Endothelial cell (in vitro differentiated cells): ENCODE data around the gene STXBP5L. TPM values are rescaled to one million over a fixed set of nuclear protein-coding genes. Genes with fewer than 3 reads are reported as not detected.
"Not testable (repeated sequence)": the region's sequence is repeated elsewhere in the genome, so short reads cannot be mapped to it uniquely, and the experiment has no call there.

ENCODE experiments used
- DNase-seq: peaks from one replicate; pipeline ENCODE4 v3.0.0; 2021; ENCODE audit warnings: low spot score
- H3K27ac Mint-ChIP-seq: one replicate; pipeline ENCODE4 v1.8.0; 2021; ENCODE audit warnings: mixed read lengths, inconsistent platforms; ENCODE audit not compliant: unreplicated experiment
- H3K27me3 Mint-ChIP-seq: one replicate; pipeline ENCODE4 v1.8.0; 2021; ENCODE audit warnings: mild to moderate bottlenecking, moderate library complexity, mixed read lengths, inconsistent platforms; ENCODE audit not compliant: unreplicated experiment
- H3K36me3 Mint-ChIP-seq: one replicate; pipeline ENCODE4 v1.8.0; 2021; ENCODE audit warnings: mild to moderate bottlenecking, low read depth, mixed read lengths, inconsistent platforms; ENCODE audit not compliant: unreplicated experiment
- H3K4me1 Mint-ChIP-seq: one replicate; pipeline ENCODE4 v1.8.0; 2021; ENCODE audit warnings: mild to moderate bottlenecking, mixed read lengths, inconsistent platforms; ENCODE audit not compliant: unreplicated experiment
- H3K4me3 Mint-ChIP-seq: one replicate; pipeline ENCODE4 v1.8.0; 2021; ENCODE audit warnings: mild to moderate bottlenecking, mixed read lengths, inconsistent platforms; ENCODE audit not compliant: unreplicated experiment
- H3K9me3 Mint-ChIP-seq: one replicate; pipeline ENCODE4 v1.8.0; 2021; ENCODE audit warnings: mixed read lengths, inconsistent platforms; ENCODE audit not compliant: unreplicated experiment
- total RNA-seq: library from RNA; stranded (reverse); fragmentation: NEBNext Ultra II Directional; extraction: Animal tissue kit (Norgen Biotek cat#: 25700); gene quantifications from one replicate; pipeline ENCODE4 v1.2.1, GENCODE V29; 2021; ENCODE audit not compliant: unreplicated experiment
- TF ChIP-seq, protein P1 (sequence below): fragments of 200-600 bp; sonication (generic); IDR thresholded peaks from one replicate; pipeline ENCODE4 v1.5.0; 2021; ENCODE audit warnings: antibody characterized with exemption; ENCODE audit not compliant: unreplicated experiment

The STXBP5L gene
- total RNA-seq, 1 donor from 2014 or later: 14.6 TPM

DNA sequence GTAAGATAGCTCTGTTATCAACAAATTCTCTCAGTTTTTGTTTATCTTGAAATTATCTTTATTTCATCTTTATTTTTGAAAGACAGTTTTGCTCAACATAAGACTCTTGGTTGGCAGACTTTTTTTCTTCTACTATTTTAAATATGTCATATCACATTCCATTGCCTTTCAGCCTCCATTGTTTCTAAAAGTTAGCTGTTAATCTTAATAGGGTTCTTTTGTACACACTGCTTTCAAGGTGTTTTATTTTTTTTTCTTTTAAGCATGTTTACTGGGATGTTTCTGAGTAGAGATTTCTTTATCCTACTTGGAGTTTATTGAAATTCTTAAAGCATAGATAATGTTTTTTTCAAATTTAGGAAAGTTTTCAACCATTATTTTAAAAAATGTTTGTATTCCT is 294.6 kb downstream of the STXBP5L start:
- Mint-ChIP-seq H3K27me3 (no peaks in the 10 kb centered on the region), H3K36me3 (no peaks in the 10 kb centered on the region), H3K27ac (no peak overlapping the region), H3K4me1 (no peaks in the 10 kb centered on the region), H3K9me3 (no peaks in the 10 kb centered on the region), H3K4me3 (no peak overlapping the region)
- TF ChIP-seq, protein P1, sequence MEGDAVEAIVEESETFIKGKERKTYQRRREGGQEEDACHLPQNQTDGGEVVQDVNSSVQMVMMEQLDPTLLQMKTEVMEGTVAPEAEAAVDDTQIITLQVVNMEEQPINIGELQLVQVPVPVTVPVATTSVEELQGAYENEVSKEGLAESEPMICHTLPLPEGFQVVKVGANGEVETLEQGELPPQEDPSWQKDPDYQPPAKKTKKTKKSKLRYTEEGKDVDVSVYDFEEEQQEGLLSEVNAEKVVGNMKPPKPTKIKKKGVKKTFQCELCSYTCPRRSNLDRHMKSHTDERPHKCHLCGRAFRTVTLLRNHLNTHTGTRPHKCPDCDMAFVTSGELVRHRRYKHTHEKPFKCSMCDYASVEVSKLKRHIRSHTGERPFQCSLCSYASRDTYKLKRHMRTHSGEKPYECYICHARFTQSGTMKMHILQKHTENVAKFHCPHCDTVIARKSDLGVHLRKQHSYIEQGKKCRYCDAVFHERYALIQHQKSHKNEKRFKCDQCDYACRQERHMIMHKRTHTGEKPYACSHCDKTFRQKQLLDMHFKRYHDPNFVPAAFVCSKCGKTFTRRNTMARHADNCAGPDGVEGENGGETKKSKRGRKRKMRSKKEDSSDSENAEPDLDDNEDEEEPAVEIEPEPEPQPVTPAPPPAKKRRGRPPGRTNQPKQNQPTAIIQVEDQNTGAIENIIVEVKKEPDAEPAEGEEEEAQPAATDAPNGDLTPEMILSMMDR: no peak
- DNase-seq: no peak

GRCh38 chr3:121223116-121223515 is 315.1 kb downstream of the STXBP5L start:
- no peak overlapping the region for H3K4me3 Mint-ChIP-seq
- TF ChIP-seq, protein P1: no peak
- H3K27ac Mint-ChIP-seq: no peak overlapping the region
- H3K9me3 Mint-ChIP-seq: no peaks in the 10 kb centered on the region
- H3K27me3 Mint-ChIP-seq: no peaks in the 10 kb centered on the region
- H3K36me3 Mint-ChIP-seq: no peaks in the 10 kb centered on the region
- no peak for DNase-seq
- no peaks in the 10 kb centered on the region for H3K4me1 Mint-ChIP-seq

- Mint-ChIP-seq H3K27ac (no peak overlapping the region), H3K4me3 (no peak overlapping the region), H3K4me1 (no peaks in the 10 kb centered on the region), H3K27me3 (no peaks in the 10 kb centered on the region), H3K36me3 (no peaks in the 10 kb centered on the region), H3K9me3 (no peaks in the 10 kb centered on the region)
- TF ChIP-seq, protein P1: no peak
- no peak for DNase-seq
Observed at GRCh38 chr3:121228971-121229370, 321.0 kb downstream of the STXBP5L start.

GRCh38 chr3:121230194-121230593 is 322.2 kb downstream of the STXBP5L start:
- not testable (repeated sequence) for H3K4me3 Mint-ChIP-seq, DNase-seq, H3K36me3 Mint-ChIP-seq, H3K9me3 Mint-ChIP-seq, H3K27ac Mint-ChIP-seq, H3K27me3 Mint-ChIP-seq, H3K4me1 Mint-ChIP-seq

- Mint-ChIP-seq H3K4me3 (no peak overlapping the region), H3K4me1 (no peaks in the 10 kb centered on the region), H3K36me3 (peaks cover 3% of the 10 kb centered on the region), H3K9me3 (no peaks in the 10 kb centered on the region), H3K27me3 (no peaks in the 10 kb centered on the region), H3K27ac (no peak overlapping the region)
- TF ChIP-seq, protein P1: no peak
- DNase-seq: no peak
Observed at GRCh38 chr3:121231872-121232271, 323.9 kb downstream of the STXBP5L start.
